ENCODE data around the gene EEFSEC.

DNA sequence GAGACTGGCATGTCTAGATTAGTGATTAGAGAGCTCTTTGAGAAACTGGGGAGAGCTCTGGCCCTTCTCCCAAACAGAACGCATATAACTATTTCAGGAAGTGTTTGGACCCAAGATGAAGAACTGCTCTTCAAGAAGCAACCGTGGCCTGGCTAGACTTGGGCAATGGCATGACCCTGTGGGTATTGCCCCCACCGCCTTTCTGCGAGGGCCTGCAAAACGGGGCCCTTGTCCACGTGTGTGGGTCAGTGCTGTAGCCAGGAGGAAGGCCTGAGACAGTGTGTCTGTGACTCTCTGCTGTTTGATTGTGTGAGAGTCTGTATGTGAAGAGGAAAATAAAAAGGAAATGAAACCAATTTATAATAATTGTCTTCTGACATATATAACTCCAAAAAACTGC lies 42.5 kb downstream of the EEFSEC start:
- TF ChIP-seq, protein P1, sequence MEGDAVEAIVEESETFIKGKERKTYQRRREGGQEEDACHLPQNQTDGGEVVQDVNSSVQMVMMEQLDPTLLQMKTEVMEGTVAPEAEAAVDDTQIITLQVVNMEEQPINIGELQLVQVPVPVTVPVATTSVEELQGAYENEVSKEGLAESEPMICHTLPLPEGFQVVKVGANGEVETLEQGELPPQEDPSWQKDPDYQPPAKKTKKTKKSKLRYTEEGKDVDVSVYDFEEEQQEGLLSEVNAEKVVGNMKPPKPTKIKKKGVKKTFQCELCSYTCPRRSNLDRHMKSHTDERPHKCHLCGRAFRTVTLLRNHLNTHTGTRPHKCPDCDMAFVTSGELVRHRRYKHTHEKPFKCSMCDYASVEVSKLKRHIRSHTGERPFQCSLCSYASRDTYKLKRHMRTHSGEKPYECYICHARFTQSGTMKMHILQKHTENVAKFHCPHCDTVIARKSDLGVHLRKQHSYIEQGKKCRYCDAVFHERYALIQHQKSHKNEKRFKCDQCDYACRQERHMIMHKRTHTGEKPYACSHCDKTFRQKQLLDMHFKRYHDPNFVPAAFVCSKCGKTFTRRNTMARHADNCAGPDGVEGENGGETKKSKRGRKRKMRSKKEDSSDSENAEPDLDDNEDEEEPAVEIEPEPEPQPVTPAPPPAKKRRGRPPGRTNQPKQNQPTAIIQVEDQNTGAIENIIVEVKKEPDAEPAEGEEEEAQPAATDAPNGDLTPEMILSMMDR (IDR thresholded peaks at IDR 0.05; ENCODE audit: low read depth, low read length): no peak
- no peak for TF ChIP-seq EZH2phosphoT487 (IDR thresholded peaks at IDR 0.05; ENCODE audit: low read depth)

Measured in OCI-LY3 (cell line).